Measurements from ENCODE around the gene ZMAT5. TPM values are rescaled to one million over a fixed set of nuclear protein-coding genes. Genes with fewer than 3 reads are reported as not detected.

Gene ZMAT5
- total and polyA plus RNA-seq, 10 of the 15 experiments (the other 5 are each of a cell fraction or from before 2014, with no cell fraction given), result 2.3 to 43.0 (median 21.9) TPM

GRCh38 chr22:29738118-29738815, 28.5 kb downstream of the ZMAT5 start:
- SMC1A ChIA-PET (ENCODE audit: uncharacterized antibody, unreplicated experiment), result no interaction called here
- H3K27ac ChIP-seq (ENCODE audit: control insufficient read depth, insufficient read depth), result no peak overlapping the region
- intact Hi-C loops (cut with micrococcal nuclease; ENCODE audit: unreplicated experiment), result no loop called here
- no peaks in the 10 kb centered on the region for H3K27me3 ChIP-seq (replicated peaks in 1 of 2; ENCODE audit: control insufficient read depth in 2 of 2, insufficient read depth in 2 of 2, low read length in 1 of 2)
- WGBS (ENCODE audit: insufficient coverage, insufficient replicate concordance, low lambda C conversion rate, missing lambda C conversion rate), result 79% methylated on average over 14 of the region's 15 CpGs
- ATAC-seq (no peak), DNase-seq (ENCODE audit: low read depth, low spot score) (no peak), FAIRE-seq (no peak)
- POLR2A ChIA-PET, result no interaction called here
- no TSS peak for BruUV-seq (replicated peaks)
- no peaks in the 10 kb centered on the region; a peak in 1 of 4 replicates for H3K36me3 ChIP-seq (ENCODE audit: control insufficient read depth in 2 of 2, insufficient read depth in 2 of 2, low read length in 1 of 2)
- no peak for TF ChIP-seq USF1 (IDR thresholded peaks at IDR 0.05; ENCODE audit: borderline replicate concordance, extremely low read length, insufficient read depth, low read depth, low read length)
- no peak for TF ChIP-seq IRF4 (IDR thresholded peaks at IDR 0.05; ENCODE audit: low read depth, low read length)
- no peak for TF ChIP-seq ZNF274 (IDR thresholded peaks at IDR 0.05; ENCODE audit: insufficient read depth, insufficient read length)
- TF ChIP-seq CREB1 (IDR thresholded peaks at IDR 0.05; ENCODE audit: low read depth), result no peak
- TF ChIP-seq BACH1 (IDR thresholded peaks at IDR 0.05; ENCODE audit: borderline replicate concordance), result no peak
- TF ChIP-seq KLF5 (IDR thresholded peaks at IDR 0.05; ENCODE audit: partially characterized antibody), result no peak
- TF ChIP-seq RBBP5 (conservative IDR thresholded peaks at IDR 0.05), result no peak
- no peaks in the 10 kb centered on the region for H4K20me1 ChIP-seq (ENCODE audit: control insufficient read depth, insufficient read depth)
- RAD21 ChIA-PET (ENCODE audit: unreplicated experiment), result no interaction called here
- no peaks in the 10 kb centered on the region for H3K9me3 ChIP-seq (replicated peaks; ENCODE audit: control insufficient read depth, insufficient read depth, low read length)
- no peak overlapping the region for H2AFZ ChIP-seq (ENCODE audit: control insufficient read depth, low read depth, low read length)
- peaks cover 3% of the 10 kb centered on the region; the same call in 1 of the 2 replicates for H3K4me1 ChIP-seq (ENCODE audit: control insufficient read depth, insufficient read depth, low read length)
- no peaks in the 10 kb centered on the region for H3K79me2 ChIP-seq (ENCODE audit: control insufficient read depth, insufficient read depth, low read length)
- no peak overlapping the region for H3K4me3 ChIP-seq
- in situ Hi-C loops (cut with MboI), result no loop called here
- CTCF ChIA-PET, result no interaction called here
- no peak overlapping the region for H3K9ac ChIP-seq (ENCODE audit: control insufficient read depth, insufficient read depth, low read length)
- H3K4me2 ChIP-seq (ENCODE audit: control insufficient read depth, insufficient read depth), result no peak overlapping the region

Data from GM12878 (cell line).